Amygdala (tissue), 56 donors: ENCODE results near the gene PALM3.
A peak's percentile ranks its signal among the peaks of the same experiment; 100 is the strongest.
"Not testable (repeated sequence)": the region's sequence is repeated elsewhere in the genome, so short reads cannot be mapped to it uniquely, and the experiment has no call there.

Experiments used
- DNase-seq, 56 donors: peaks; one replicate each; lab custom pipeline; 2025; lab: John Stamatoyannopoulos, UW

The PALM3 gene

DNA sequence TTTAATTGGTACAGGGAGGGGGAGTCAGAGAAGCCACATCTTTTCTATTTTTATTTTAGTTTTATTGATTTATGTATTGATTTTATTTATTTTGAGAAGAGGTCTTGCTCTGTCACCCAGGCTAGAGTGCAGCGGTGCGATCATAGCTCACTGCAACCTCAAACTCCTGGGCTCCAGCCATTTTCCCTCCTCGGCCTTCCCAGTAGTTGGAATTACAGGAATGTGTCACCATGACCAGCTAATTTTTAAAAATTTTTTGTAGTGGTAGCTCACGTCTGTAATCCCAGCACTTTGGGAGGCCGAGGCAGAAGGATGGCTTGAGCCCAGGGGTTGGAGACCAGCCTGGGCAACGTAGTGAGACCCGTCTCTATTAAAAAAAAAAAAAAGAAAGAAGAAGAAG, 26.2 kb downstream of the PALM3 start:
- no peak for DNase-seq

DNA sequence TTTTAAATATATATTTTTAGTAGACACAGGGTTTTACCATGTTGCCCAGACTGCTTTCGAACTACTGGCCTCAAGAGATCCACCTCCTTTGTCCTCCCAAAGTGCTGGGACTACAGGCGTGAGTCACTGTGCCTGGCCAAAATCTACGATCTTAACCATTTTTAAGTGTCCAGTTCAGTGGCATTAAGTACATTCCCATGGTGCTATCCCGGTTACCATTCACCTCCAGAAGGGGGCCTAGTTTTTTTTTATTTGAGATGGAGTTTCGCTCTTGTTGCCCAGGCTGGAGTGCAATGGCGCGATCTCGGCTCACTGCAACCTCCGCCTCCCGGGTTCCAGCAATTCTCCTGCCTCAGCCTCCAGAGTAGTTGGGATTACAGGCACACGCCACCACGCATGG, 26.7 kb downstream of the PALM3 start:
- not testable (repeated sequence) for DNase-seq

DNA sequence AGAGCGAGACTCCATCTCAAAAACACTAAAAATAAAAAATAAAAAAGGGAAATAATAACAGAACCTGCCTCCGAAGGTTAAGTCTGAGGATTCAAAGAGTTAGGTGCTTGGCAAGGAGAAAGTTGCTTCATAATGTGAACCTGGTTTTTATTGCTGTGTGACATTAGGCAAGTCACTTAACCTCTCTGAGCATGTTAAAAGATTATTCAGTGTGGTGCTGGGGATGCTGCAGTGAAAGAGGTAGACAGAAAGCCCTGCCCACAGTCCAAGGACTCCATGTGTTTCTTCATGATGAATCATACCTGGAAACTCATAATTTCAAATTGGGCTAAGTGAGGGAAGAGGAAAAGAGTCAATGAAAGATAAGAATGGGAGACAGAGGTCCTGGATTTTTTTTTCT, 27.9 kb downstream of the PALM3 start:
- no peak for DNase-seq

DNA sequence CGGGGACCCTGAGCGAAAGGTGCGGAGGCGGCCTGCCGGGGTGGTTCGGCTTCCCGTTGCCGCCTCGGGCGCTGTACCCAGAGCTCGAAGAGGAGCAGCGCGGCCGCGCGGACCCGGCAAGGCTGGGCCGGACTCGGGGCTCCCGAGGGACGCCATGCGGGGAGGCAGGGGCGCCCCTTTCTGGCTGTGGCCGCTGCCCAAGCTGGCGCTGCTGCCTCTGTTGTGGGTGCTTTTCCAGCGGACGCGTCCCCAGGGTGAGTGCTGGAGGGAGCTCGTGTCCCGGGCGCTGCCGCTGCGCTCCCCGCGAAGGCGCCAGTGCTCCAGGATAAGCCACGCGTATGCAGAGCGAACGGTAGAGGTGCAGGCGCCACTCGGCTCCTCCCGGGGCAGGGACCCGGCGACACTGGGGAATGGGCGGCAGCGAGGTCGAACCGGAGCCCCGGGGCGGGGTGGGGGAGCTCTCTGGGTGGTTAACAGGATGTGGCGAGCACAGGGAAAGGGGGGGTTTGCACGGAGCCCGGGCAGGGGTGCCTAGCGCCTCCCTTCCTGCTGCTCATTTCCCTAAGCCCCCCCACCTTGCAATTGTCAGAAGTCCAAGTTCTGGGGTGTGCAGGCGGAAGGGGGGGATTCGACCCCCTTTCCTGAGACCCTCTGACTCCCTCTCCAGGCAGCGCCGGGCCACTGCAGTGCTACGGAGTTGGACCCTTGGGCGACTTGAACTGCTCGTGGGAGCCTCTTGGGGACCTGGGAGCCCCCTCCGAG, 30.0 kb downstream of the PALM3 start, which contains the start of gene IL27RA:
Gene IL27RA, plus strand, starts transcription at position 44 of the 762 bp plus-strand sequence. Its CDS starts 111 bp downstream, at position 155.
- DNase-seq, result peak in 28 of 56 donors; percentile 6 to 57 (median 26)

DNA sequence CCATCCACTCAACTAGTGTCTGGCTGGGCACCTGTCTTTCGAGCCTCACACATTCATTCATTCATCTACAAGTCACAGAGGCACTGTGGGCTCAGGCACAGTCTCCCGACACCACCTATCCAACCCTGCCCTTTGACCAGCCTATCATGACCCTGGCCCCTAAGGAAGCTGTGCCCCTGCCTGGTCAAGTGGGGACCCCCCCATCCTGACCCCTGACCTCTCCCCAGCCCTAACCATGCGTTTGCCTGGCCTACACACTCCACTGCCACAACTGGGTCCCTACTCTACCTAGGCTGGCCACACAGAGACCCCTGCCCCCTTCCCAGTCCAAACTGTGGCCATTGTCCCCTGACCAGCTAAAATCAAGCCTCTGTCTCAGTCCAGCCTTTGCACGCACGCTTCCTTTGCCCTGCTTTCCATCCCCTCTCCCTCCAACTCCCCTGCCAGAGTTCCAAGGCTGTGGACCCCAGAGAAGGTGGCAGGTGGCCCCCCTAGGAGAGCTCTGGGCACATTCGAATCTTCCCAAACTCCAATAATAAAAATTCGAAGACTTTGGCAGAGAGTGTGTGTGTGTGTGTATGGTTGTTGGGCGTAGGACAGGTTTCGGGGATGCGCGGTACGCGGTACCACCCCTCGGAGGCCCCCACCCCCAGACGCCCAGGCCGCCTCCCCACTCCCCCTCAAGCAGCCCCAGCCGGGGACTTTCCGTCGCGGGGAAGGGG, 30.7 kb downstream of the PALM3 start:
- no peak for DNase-seq

DNA sequence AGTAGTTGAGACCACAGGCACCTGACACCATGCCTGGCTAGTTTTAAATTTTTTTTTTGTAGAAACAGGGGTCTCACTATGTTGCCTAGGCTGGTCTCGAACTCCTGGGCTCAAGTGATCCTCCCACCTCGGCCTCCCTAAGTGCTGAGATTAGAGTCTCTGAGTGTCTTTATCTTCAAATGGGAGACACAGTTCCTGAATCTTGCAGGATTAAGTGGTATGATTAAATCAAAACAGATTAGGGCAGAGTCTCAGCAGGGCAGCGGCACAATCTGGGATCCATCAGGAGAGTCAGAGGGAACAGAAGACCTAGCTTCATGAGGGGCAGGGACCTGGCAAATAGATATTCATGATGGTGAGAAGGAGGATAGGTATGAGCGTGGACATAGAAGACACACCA, 33.0 kb downstream of the PALM3 start:
- DNase-seq, result no peak

DNA sequence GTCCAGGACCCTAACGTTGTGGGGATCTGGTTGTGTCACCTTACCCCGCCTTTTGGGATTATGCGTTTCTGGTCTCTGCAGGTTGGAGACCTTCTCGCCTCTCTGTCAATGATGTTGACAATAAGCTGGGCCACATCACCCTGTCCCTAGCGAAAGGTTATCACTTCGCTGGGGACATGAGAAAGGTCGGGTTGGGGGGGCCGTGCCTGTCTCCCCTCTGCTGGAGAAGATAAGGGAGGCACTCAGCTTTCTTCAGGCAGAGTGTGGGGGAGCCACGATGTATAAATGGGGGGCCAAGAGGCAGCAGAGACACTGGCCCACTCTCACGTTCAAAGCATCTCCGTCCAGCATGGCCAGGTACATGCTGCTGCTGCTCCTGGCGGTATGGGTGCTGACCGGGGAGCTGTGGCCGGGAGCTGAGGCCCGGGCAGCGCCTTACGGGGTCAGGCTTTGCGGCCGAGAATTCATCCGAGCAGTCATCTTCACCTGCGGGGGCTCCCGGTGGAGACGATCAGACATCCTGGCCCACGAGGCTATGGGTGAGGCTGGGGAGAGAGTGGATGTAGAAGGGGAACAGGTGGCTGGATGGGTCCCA, 33.9 kb downstream of the PALM3 start, which contains the start of gene RLN3:
Gene RLN3, plus strand, starts transcription at position 293 of the 595 bp plus-strand sequence. Its CDS starts 57 bp downstream, at position 350.
- no peak for DNase-seq

DNA sequence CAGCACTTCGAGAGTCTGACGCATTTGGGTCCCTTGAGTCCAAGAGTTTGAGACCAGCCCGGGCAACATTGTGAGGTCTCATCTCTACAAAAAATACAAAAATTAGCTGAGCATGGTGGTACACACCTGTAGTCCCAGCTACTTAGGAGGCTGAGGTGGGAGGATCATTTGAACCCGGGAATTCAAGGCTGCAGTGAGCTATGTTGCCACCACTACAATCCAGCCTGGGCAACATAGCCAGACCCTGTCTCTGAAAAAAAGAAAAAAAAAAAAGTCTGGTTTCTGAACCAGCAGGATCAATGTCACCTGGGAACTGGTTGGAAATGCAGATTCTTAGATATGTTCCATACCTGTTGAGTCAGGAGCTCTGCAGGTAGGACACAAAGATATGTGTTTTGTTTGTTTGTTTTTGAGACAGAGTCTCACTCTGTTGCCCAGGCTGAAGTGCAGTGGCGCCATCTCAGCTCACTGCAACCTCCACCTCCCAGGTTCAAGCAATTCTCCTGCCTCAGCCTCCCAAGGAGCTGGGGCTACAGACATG, 35.2 kb downstream of the PALM3 start:
- DNase-seq, result not testable (repeated sequence)

DNA sequence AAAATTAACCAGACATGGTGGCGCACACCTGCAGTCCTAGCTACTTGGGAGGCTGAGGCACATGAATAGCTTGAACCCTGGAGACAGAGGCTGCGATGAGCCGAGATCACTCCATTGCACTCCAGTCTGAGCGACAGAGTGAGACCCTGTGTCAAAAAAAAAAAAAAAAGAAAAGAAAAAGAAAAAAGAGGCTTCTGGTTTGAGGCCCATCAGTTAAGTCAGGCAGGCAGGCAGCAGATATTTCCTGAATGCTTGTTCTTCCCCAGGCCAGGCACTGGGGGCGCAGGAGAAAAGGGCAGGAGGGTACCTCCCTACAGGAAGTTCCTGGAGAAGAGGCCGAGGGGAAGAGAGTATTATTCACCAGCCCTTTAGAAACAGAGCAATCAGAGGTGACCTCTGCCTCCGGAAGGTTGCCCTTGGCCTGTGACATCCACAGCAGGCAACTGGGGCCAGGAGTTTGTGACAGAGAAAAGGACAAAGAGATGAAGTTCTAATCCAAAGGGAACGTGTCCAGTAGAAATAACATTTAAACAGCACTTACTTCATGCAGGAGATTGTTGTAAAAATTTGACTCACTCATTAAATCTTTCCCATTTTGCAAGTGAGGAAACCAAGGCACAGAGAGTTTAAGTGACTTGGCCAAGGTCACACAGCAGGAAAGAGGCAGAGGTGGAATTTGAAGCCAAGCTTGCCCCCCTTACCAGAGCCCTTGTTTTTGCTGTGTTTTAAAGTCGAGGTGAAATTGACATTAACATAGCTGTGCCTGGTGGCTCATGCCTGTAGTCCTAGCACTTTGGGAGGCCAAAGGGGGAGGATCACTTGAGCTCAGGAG, 38.3 kb downstream of the PALM3 start:
- DNase-seq, result no peak

DNA sequence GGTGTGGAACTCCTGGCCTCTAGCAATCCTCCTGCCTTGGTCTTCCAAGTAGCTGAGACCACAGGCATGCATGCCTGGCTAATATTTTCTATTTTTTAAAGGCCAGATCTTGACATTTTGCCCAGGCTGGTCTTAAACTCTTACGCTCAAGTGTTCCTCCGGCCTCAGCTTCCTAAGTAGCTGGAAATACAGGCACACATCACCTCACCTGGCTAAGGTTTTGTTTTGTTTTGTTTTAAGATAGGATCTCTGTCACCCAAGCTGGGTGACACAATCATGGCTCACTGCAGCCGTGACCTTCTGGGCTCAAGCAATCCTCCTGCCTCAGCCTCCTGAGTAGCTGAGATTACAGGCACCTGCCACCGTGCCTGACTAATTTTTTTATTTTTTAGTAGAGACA, 39.4 kb downstream of the PALM3 start:
- DNase-seq, result no peak

DNA sequence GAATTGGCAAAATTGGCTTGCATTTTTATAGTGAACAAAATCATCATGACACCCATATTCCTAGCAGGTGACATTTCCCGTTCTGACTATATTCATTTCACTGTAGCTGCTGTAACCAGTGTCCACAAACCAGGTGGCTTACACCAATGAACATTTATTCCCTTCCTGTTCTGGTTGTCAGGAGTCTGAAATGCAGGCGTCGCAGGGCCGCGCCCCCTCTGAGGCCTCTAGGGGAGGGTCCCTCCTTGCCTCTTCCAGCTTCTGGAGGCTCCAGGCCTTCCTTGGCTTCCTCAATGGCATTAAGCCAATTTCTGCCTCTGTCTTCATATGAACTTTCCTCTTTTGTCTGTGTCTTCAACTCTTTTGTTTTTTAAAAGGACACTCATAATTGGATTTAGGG, 40.4 kb downstream of the PALM3 start:
- DNase-seq, result no peak

DNA sequence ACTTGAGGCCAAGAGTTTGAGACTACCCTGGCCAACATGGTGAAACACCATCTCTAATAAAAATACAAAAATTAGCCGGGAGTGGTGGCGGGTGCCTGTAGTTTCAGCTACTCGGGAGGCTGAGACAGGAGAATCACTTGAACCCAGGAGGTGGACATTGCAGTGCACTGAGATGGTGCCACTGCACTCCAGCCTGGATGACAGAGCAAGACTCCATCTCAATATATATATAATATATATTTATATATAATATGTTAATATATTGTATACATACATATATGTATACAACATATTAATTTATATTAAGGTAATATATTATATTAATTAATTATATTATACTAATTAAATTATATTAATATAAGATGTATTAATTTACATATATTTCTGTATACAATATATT, 42.1 kb downstream of the PALM3 start:
- not testable (repeated sequence) for DNase-seq

DNA sequence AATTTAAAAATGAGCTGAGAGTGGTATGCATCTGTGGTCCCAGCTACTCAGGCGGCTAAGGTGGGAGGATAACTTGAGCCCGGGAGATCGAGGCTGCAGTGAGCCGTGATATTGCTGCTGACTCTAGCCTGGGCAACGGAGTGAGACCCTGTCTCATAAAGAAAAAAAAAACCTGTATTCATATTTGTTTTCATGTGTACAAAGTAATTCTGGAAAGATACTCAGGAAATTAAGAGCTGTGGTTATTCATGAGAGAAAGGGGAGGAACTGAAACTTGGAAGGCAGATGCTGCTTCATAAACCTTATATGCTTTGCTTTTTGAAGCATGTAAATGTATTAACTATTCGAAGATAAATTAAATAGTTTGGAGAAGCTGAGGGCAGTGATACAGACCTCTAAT, 42.8 kb downstream of the PALM3 start:
- no peak for DNase-seq

DNA sequence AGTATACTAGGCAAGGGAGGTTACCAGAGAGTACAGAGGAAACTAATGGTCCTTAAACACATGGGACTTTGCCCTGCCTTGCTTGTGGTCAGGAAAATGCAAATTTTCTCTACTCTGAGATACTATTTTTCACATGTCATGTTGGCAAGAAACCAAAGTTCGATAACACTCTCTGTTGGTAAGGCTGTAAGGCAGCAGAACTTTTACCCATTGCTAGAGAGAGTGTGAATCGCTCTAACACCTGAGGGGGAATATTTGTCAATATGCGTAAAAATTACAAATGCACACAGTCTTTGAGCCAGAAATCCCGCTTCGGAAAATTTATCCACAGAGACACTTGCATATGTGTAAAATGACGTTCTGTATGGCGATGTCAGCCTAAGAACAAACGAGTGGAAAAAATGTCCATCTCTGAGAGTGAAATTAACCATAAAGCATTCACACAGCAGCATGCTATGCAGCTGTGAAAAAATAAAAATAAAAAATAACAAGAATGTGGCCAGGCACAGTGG, 46.3 kb downstream of the PALM3 start:
- no peak for DNase-seq

DNA sequence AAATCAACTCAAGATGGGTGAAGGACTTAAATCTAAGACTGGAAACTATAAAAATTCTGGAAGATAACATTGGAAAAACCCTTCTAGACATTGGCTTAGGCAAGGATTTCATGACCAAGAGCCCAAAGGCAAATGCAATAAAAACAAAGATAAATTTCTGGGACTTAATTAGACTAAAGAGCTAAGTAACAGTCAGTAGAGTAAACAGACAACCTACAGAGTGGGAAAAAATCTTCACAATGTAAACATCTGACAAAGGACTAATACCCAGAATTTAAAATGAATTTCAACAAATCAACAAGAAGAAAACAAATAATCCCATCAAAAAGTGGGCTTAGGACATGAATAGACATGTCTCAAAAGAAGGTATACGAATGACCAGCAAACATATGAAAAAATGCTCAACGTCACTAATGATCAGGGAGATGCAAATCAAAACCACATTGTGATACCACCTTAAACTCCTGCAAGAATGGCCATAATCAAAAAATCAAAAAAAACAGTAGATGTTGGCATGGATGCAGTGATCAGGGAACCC, 49.4 kb downstream of the PALM3 start:
- no peak for DNase-seq

DNA sequence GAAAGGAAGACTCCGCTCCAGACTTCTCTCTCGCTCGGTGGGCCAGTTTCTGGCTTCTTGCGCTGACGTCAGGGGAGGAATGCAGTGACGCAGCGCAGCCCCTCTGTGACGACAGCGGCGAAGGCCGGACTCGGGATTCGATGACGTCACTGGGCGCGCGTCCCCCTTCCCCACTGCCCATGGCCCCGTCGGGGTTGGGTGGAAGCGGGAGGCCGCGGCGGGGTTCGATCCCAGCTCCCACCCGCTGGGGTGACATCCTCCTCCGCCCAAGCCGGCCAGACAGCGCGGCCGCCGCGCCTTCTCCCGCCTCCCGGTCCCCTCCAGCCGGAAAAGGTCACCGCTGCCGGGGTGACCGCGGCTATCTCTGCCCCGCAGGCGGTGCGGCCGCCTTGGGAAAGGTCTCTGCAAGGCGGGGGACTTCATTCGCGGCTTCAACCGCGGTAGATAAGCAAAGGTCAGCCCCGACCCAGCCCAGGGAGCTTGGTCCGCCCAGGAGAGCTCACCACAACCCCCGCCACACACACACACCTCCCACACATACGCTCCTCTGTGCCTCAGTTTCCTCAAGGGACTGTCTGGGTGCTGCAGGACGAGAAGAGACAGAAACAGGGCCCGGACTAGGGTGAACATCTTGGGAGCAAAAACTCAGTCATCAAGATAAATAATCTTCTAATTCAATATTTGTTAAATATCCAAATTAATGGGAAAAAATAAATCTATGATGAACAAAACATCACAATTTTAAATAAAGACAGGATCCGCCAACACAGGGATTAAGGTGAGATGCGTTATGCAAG, 54.9 kb downstream of the PALM3 start:
- DNase-seq, result peak in 13 of 56 donors; percentile 65 to 97 (median 92)

DNA sequence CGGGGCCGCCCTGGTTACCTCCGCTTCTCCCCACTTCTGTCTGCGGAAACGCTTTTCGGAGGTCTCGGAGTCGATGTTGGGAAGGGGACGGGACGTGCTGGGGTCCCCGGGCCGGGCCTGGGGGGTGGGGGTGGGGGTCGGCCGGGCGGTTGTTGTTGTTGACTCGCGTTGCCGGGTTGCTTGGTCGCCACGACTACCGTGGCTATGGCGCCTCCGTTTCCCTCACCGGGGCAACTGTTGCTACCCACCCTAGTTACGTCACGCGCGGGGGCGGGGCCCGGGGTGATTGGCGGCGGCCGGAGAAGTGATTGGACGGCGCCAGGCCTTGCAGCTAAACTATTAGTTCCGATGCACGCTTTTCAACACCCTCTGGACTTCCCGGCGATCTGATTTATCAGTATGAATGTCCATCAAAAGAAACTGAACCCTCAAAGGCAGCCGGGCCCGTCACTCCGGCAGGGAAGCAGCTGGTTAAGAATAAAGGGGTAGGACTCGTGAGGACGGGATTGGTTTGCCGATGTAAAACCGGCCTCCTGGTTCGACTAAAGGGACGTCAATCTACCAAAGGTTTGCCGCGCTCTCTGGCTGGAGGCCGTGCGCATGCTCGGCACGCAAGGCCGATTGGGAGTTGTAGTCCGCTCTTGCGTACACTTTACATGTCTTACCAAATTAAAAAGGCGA, 55.7 kb downstream of the PALM3 start, which contains the start of gene RFX1:
Gene RFX1, minus strand, starts transcription at position 236 of the 681 bp plus-strand sequence. CDS start 12,477 bp downstream, outside the sequence.
- peak; percentile 93 to 100 (median 99) for DNase-seq
